Right ventricle myocardium inferior (tissue), 1 donor: ENCODE results near the gene ZNF302. TPM values are rescaled to one million over a fixed set of nuclear protein-coding genes. Genes with fewer than 3 reads are reported as not detected.

Experiments used
- ATAC-seq: fragments of 200-7000 bp; cut with Tn5 transposase; one replicate; pipeline ENCODE4 v1.9.1; 2020; ENCODE audit warnings: mild to moderate bottlenecking, moderate library complexity
- DNase-seq: peaks from one replicate; pipeline ENCODE4 v3.0.0; 2021; ENCODE audit errors: missing footprints
- intact Hi-C: fragments of 100-400 bp; cut with DNase I; formaldehyde crosslinking; loops from one replicate; pipeline ENCODE4 v1.11.0; 2022
- total RNA-seq: library from RNA; stranded (reverse); fragmentation: NEBNext Ultra II Directional; extraction: Animal tissue kit (Norgen Biotek cat#: 25700); gene quantifications from one replicate; pipeline ENCODE4 v1.2.1, GENCODE V29; 2021
- donor health status: DM: no; HTN: yes; CAD: no; lungs with severe emphysema.

Gene ZNF302
- total RNA-seq, 1 donor from 2014 or later = 37.9 TPM

DNA sequence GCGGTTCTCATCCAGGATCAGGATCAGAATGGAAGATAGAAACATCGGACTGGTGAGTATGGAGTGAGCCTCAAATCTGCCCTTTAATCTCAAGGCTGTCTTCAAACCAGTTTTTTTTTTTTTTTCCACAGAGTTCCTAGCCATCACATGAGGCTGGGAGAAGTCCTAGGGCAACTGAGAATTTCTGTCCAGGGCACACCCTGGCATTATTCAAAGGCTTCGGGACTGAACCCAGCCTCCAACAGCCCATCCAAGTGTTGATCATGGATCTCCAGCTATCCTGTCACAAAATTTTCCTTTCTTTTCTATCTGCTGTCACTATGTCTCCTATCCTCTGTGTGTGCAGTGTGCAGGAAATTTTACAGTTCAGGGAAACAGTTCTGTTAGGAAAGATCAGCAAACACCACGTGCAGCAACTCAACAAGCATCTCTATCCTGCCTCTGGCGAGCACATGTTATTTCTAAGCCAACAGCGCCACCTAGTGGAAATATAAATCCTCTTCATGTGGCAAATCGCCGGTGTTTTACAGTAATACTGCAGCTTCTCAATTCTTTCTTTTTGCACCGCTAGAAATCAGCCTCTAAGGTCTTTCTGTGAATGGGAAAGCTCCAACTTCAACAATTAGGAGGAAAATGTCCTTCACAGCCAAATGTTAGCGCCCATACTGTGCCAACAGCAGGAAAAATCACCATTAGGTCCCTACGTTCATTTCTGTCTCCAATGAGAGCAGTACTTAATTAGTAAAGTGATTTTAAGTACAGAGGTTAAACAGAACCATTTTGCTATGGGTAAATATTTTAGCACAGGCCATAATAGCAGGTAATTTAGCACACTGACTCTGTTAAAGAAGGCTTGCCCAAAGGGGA is 35.1 kb downstream of the ZNF302 start:
- intact Hi-C loops = loop anchor here (1.0 to 5.0 kb wide), 3 partner anchors 73 to 210 kb away; no protein-coding TSS in a partner anchor
- ATAC-seq (peak; percentile 52), DNase-seq (no peak)

DNA sequence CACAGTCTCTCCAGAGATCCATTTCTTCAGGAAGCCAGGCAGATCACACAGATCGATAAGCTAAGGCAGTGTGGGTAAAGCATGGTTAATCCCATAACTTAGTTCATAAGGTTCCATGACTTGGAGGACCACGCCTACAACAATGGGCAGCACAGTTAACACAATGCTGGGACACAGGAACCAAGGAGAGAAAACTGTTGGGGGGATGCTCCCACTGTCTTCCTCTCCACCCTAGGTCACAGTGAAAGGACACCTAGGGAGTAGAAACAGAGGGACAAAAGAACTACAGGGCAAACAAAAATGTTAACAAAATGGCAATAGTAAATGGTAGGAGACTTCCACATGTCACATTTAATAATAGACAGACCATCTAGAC is 35.8 kb downstream of the ZNF302 start:
- no peak for ATAC-seq
- intact Hi-C loops = loop anchor here (5.0 kb wide), 2 partner anchors 156 to 211 kb away; no protein-coding TSS in a partner anchor
- DNase-seq = no peak

DNA sequence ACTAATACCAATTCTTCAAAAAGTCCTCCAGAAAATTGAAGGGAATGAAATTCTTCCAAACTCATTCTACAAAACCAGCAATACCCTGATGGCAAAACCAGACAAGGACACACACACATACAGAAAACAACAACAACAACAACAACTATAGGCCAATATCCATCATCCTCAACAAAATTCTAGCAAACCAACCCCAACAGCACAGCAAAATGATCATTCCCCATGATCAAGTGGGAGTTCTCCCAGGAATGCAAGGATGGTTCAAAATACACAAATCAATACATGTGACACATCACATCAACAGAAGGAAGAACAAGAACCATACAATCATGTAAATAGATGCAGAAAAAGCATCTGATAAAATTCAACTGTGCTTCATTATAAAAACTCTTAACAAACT is 37.9 kb downstream of the ZNF302 start:
- ATAC-seq (no peak), DNase-seq (no peak)
- intact Hi-C loops = no loop called here

DNA sequence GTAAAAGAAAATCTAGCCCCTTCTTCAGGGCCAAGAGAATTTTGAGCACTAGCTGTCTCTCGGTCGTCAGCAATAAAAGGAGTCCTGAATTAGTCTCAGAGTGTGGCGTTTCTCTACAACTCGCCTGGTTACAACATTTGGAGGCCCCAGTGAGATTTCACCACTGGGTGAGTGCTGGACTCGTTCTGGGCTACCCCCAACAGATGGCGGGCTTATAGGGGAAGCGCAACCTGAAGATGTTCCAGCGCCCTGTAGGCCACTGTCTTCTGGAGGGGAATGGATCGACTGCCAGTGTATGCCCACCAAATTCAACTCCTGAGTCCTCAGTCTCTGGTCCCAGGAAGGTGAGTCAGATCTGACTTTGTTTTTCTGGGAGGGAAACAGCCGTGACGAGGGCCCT is 44.9 kb downstream of the ZNF302 start:
- no peak for DNase-seq
- intact Hi-C loops = no loop called here
- no peak for ATAC-seq

DNA sequence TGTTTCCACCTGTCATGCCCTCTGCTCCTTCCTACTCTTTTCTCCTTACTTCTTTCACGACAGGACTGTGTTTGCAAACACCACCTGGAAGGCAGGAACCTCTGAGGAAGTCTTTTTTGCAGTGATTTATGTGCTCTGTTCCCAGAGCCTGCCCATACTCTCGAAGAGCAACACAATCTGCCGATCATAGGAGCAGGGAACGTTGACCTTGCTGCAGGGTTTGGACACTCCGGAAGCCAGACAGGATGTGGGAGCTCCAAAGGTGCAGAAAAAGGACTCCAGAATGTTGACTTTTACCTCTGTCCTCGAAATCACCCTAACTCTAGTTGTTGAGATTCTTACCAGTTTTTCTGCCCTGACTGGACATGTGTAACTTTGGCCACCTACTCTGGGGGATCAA is 47.9 kb downstream of the ZNF302 start:
- ATAC-seq (no peak), DNase-seq (no peak)
- intact Hi-C loops = no loop called here

DNA sequence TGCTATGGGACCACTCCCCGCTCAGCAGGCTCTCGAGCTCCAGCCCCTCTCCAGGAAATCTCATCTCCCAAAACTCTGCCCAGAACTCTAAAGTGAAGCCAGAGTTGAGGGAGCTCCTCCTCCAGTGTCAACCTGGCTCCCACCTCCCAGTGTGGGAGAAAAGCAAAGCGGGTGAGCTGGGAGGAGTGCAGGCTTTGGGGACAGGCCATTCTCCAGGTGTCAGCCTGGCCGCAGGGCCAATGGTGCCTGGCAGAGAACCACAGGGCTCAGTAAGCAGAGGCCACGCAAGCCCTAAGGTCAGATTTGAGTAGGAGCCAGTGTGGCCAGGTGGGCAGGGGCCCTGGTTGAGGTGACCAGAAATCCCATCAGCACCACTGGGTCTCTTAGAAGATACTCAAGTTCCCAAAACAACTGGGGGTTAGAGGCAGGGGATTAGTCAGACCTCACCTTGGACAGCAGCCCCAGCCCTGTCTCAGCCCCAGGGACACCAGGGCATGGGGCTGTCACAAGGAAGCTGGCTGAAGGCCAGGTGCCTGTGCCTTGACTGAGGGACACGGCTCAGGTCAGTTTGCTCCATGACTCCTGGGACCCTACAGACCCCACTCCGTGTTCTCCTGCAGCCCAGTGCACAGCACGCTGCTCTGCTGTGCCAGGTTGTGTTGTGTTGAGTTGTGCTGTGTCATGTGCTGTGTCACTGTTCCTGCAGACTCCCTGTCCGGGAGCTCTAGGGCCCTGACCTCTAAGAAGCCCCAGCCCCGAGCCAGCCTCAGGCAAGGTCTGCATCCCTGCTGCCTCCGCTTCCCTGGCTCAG is 53.7 kb downstream of the ZNF302 start:
- intact Hi-C loops = loop anchor here (10.0 kb wide), 2 partner anchors 194 to 314 kb away; partner anchors contain the start of genes HPN and ZNF30
- no peak for ATAC-seq
- DNase-seq = no peak

DNA sequence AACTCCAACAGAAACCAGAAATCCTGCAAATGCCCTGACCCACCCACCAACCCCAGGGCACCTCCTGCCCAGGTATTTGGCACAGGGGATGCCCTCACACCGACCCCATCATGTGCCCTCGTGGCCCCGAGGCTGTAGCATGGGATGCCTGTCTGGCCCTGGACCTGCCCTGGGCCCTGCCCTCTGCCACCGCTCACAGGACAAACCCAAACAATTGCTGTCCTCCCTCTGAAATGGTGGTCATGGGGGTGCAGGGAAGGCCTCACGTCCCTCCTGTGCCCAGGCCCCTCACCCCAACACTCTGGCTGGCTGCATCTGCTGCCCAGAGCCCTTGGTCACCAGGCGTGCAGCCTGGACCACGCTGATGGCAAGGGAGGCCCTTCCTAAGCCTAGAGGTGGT is 54.5 kb downstream of the ZNF302 start:
- intact Hi-C loops = loop anchor here (2.0 to 10.0 kb wide), 3 partner anchors 55 to 313 kb away; partner anchors contain the start of genes HPN, SCGB2B2, ZNF30 and ZNF302
- DNase-seq = no peak
- no peak for ATAC-seq

DNA sequence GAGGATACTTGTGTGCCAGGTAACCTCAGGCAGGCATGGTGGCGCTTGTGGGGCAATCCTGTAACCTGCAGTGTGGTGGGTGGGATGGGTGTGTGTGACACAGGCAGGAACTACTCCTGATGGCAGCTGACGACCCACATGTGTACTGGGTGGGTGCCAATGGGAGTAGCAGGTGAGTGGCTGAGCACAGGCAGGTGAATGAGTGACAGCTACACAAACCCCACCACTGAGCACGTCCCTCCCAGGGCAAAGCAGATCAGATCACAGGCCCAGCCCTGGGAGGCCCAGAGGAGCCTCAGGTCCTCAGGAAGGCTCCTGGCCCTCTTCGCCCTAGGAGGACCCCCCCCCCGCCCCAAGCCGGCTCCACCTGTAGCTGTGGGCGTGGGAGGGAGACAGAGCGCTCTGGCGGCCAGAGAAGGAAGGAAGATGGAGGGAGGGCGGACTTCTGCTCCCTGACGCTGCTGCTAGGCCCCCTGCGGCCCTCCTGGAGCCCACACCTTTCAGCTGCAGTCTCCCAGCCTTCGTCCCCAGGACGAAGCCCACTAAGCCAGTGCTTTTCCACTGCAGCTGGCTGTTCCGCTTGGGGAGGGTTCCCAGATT is 55.2 kb downstream of the ZNF302 start:
- intact Hi-C loops = loop anchor here (1.0 to 10.0 kb wide), 4 partner anchors 41 to 312 kb away; partner anchors contain the start of genes HPN, SCGB2B2, ZNF30 and ZNF302
- no peak for DNase-seq
- no peak for ATAC-seq

DNA sequence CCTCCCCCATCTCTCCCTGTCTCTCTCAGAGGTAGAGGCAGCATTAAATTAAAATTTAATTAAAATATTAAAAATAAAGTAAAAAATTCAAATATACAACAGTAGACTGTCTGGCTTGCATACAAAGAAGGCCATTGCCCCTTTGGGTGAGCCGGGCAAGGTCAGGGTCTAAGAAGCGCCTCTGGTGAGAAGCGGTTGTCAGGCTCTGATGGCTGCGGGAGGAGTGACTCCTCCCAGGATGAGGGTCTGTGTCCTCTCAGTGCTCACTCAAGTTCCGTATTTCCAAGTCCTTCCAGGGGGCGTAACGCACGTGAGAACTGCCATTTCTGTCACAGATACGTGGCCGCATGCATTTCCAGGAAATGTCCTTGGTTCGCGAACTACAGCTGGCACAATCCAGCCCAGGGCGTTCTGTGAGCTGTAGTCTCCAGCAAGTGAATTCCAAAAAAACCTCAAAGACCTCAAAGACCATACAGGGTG is 55.8 kb downstream of the ZNF302 start:
- no peak for DNase-seq
- intact Hi-C loops = loop anchor here (1.0 to 10.0 kb wide), 4 partner anchors 40 to 311 kb away; partner anchors contain the start of genes HPN, SCGB2B2, ZNF30 and ZNF302
- peak; percentile 27 for ATAC-seq

DNA sequence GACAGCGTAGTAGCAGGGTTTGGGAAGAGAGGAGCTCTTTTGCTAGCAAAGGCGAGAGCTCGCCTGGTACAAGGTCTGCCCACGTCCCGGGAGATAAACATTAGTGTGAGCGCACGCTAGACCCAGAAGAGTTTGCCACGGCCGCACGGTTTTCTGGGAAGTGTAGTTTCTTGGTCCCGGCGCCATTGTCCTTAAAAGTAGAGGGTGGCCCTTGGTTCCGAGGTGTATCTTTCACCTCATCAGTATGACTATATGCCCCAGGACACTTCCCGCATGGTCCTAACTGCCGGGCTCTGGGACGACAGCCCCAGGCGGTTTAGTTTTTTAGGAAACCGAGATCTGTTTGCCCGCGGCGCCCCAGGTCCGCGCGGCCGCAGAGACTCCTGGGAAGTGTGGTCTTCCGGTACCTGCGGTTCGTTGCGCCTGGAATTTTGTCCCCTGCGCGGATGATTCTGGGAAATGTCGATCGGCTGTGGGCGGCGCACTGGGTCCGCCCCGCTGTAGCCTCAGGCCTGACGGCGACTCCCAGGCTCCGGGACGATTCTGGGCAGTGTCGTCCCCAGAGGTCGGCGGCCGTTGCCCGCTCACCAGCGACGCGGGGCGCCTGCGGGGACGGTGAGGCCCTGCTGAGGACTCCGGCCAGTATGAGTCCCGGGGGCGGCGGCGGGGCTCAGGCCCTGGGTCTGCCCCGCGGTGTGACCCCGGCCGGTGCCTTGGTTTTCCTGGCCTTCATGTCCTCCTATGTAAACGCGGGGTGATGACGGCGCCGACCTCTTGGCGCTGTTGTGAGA is 56.5 kb downstream of the ZNF302 start, which contains the start of gene ZNF181:
Gene ZNF181 (plus strand): TSS at position 498 of the 791 bp plus-strand sequence. CDS start 795 bp downstream, outside the sequence.
- intact Hi-C loops = loop anchor here (1.0 to 10.0 kb wide), 4 partner anchors 39 to 311 kb away; partner anchors contain the start of genes HPN, SCGB2B2, ZNF30 and ZNF302
- ATAC-seq (peak; percentile 96), DNase-seq (peak; percentile 92)

DNA sequence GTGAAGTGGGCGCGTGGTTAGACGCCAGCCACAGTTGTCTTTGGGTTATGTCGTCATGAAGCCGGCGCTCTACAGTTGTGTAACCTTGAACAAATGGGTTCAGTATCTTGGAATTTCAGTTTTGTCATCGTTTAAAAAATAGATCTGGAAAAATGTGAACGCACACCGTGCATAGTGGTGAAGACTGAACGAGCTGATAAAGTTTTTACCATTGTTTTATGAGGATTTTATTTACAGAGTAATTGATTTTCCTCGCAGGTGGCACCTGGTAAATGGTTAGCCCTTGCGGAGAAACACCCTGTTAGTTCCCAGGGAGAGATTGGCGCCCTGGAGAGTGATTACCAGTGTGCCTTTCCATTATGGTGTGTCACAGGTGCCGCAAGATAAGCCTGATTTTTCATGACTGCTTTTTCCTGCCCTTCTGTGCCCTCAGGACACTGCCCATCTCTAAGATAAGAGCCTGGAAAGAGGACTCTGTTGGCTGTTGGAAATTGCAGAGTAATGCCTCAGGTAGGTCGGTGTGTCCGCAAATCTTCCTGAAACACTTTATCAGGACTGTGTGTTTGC is 57.1 kb downstream of the ZNF302 start:
- DNase-seq = no peak
- no peak for ATAC-seq
- intact Hi-C loops = loop anchor here (10.0 kb wide), 2 partner anchors 190 to 310 kb away; partner anchors contain the start of genes HPN and ZNF30

Other genes starting within 250 kb of the ZNF302 start
- 42.4 TPM for gene UBA2, start 249.3 kb upstream of the ZNF302 start, total RNA-seq
- gene WTIP, start 195.9 kb upstream of the ZNF302 start, total RNA-seq = 21.8 TPM
- gene SCGB2B2, start 519 bp upstream of the ZNF302 start, total RNA-seq = 0.19 TPM
- 22.3 TPM for gene ZNF181, start 56.6 kb downstream of the ZNF302 start, total RNA-seq
- 3.7 TPM for gene ZNF599, start 95.5 kb downstream of the ZNF302 start, total RNA-seq
- gene ZNF30, start 249.2 kb downstream of the ZNF302 start, total RNA-seq = 2.6 TPM